C4-2B (cell line): ENCODE data around the gene OTC.

Source experiments
- ZFX ChIP-seq: fragments of 450-650 bp; IDR thresholded peaks from 2 replicates; pipeline ENCODE4 v1.6.1; 2017
- TF ChIP-seq, protein P1 (sequence below): fragments of 450-650 bp; conservative IDR thresholded peaks from 2 replicates; pipeline ENCODE4 v1.5.1; 2017; ENCODE audit warnings: mild to moderate bottlenecking

DNA sequence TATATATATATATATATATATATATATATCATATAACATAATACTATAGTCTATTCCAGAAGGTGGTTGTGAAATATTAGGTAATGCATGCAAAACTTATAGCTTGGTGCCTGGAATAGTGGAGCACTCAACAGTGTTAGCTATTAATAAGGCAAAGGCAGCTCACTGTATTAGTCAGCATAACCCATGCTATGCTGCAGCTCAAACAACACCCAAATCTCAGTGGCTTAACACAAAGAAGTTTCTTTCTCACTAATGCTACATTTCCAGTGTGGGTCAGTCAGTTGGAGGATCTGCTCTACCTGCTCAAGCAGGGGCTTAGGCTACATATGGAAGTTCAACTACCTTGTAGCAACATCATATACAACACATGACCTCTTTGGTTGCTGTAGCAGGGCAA is 19.9 kb upstream of the OTC start:
- TF ChIP-seq, protein P1, sequence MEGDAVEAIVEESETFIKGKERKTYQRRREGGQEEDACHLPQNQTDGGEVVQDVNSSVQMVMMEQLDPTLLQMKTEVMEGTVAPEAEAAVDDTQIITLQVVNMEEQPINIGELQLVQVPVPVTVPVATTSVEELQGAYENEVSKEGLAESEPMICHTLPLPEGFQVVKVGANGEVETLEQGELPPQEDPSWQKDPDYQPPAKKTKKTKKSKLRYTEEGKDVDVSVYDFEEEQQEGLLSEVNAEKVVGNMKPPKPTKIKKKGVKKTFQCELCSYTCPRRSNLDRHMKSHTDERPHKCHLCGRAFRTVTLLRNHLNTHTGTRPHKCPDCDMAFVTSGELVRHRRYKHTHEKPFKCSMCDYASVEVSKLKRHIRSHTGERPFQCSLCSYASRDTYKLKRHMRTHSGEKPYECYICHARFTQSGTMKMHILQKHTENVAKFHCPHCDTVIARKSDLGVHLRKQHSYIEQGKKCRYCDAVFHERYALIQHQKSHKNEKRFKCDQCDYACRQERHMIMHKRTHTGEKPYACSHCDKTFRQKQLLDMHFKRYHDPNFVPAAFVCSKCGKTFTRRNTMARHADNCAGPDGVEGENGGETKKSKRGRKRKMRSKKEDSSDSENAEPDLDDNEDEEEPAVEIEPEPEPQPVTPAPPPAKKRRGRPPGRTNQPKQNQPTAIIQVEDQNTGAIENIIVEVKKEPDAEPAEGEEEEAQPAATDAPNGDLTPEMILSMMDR: no peak
- TF ChIP-seq ZFX: no peak
